ENCODE results near the gene RPS6KC1. TPM values are rescaled to one million over a fixed set of nuclear protein-coding genes. Genes with fewer than 3 reads are reported as not detected.

RPS6KC1 gene
- total and polyA plus RNA-seq, 2 donors (not counting 3 experiments of a cell fraction or from before 2014, with no cell fraction given) = 5.1 to 18.6 TPM

DNA sequence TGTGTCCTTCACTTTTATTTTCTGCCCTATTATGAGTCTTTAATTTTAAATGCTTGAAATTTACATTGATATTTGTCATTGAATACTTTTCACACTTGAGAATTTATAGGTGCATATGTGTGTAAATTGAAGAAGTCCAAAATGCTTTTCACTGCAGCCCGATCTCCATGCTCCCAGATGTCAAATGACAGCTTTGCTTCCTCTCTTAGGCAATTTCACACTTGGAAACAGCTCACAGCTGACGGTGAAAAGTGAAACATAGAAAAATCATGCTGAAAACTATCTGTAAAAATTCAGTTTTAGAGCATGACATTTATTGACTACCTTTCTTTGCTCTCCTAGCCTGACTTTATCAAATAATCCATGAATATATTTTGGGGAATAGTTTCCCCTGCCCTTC, 196.0 kb downstream of the RPS6KC1 start:
- ChIA-PET POLR2A (no interaction called here), CTCF (interaction anchor here (1.8 to 2.1 kb wide), 2 partner anchors 9 to 39 kb away, joined by 5 to 8 read pairs; no protein-coding TSS in a partner anchor)
- DNase-seq (ENCODE audit: low read depth, low spot score) = no peak
- Histone ChIP-seq H3K4me2 (ENCODE audit: insufficient read depth, low read length) (no peak overlapping the region), H2AFZ (ENCODE audit: low read depth, low read length) (no peak overlapping the region), H3K27me3 (ENCODE audit: control insufficient read depth in 2 of 2, insufficient read depth in 2 of 2, low read length in 2 of 2) (no peaks in the 10 kb centered on the region), H3K4me3 (replicated peaks in 1 of 3; ENCODE audit: insufficient read depth in 1 of 3, low read depth in 1 of 3, low read length in 3 of 3) (no peak overlapping the region), H3K36me3 (ENCODE audit: control insufficient read depth in 2 of 2, extremely low read depth in 1 of 2, insufficient read depth in 2 of 2, low read length in 2 of 2) (no peaks in the 10 kb centered on the region), H3K9ac (replicated peaks; ENCODE audit: extremely low read depth, insufficient read depth, low read length) (no peak overlapping the region), H4K20me1 (replicated peaks; ENCODE audit: control insufficient read depth, extremely low read depth, insufficient read depth, low read length) (no peaks in the 10 kb centered on the region), H3K4me1 (ENCODE audit: control insufficient read depth, extremely low read depth, insufficient read depth, low read length) (no peaks in the 10 kb centered on the region), H3K9me1 (replicated peaks; ENCODE audit: control insufficient read depth, extremely low read depth, insufficient read depth, low read length) (no peaks in the 10 kb centered on the region), H3K27ac (ENCODE audit: insufficient read depth, low read depth, low read length) (no peak overlapping the region), H3K9me3 (replicated peaks; ENCODE audit: control insufficient read depth, insufficient read depth, low read length) (no peaks in the 10 kb centered on the region), H3K79me2 (ENCODE audit: control insufficient read depth, insufficient read depth, low read length) (no peaks in the 10 kb centered on the region)
- dilution Hi-C loops (cut with MboI; ENCODE audit: extremely low pct_ligation_motif_present, low sequenced_read_pairs) = no loop called here
- no TSS peak for BruUV-seq (replicated peaks)
- intact Hi-C loops (cut with micrococcal nuclease) = no loop called here
- FAIRE-seq = no peak
- TF ChIP-seq GATA2 (IDR thresholded peaks at IDR 0.05; ENCODE audit: insufficient read depth, insufficient read length, low read depth, low read length) = no peak
- no peak for TF ChIP-seq POLR2A (IDR thresholded peaks at IDR 0.05; ENCODE audit: low read depth, low read length)
- TF ChIP-seq EZH2 (IDR thresholded peaks at IDR 0.05; ENCODE audit: borderline replicate concordance, low read depth, low read length, severe bottlenecking) = no peak
- TF ChIP-seq FOS (IDR thresholded peaks at IDR 0.05; ENCODE audit: borderline replicate concordance, insufficient read depth, low read length) = no peak
- TF ChIP-seq, protein P1, sequence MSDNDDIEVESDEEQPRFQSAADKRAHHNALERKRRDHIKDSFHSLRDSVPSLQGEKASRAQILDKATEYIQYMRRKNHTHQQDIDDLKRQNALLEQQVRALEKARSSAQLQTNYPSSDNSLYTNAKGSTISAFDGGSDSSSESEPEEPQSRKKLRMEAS (IDR thresholded peaks at IDR 0.05; ENCODE audit: insufficient read depth, insufficient read length) = no peak
- TF ChIP-seq POLR2AphosphoS5 (IDR thresholded peaks at IDR 0.05; ENCODE audit: insufficient read depth, low read depth, low read length) = no peak
- TF ChIP-seq JUN (IDR thresholded peaks at IDR 0.05; ENCODE audit: borderline replicate concordance, insufficient read depth, insufficient read length, low read depth) = no peak
- TF ChIP-seq MYC (IDR thresholded peaks at IDR 0.05; ENCODE audit: low read depth, low read length) = no peak
- TF ChIP-seq, protein P2, sequence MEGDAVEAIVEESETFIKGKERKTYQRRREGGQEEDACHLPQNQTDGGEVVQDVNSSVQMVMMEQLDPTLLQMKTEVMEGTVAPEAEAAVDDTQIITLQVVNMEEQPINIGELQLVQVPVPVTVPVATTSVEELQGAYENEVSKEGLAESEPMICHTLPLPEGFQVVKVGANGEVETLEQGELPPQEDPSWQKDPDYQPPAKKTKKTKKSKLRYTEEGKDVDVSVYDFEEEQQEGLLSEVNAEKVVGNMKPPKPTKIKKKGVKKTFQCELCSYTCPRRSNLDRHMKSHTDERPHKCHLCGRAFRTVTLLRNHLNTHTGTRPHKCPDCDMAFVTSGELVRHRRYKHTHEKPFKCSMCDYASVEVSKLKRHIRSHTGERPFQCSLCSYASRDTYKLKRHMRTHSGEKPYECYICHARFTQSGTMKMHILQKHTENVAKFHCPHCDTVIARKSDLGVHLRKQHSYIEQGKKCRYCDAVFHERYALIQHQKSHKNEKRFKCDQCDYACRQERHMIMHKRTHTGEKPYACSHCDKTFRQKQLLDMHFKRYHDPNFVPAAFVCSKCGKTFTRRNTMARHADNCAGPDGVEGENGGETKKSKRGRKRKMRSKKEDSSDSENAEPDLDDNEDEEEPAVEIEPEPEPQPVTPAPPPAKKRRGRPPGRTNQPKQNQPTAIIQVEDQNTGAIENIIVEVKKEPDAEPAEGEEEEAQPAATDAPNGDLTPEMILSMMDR (IDR thresholded peaks at IDR 0.05; ENCODE audit: extremely low read depth in 1 of 2, insufficient read depth in 1 of 2, low read depth in 1 of 2, low read length in 2 of 2) = no peak

Measured in endothelial cell of umbilical vein (primary cell).